KMS-11 (cell line): ENCODE results near the gene RASIP1.
A peak's percentile ranks its signal among the peaks of the same experiment; 100 is the strongest.

ENCODE experiments used
- H2AFZ ChIP-seq: fragments of 200-600 bp; sonication (generic); 2 replicates; pipeline ENCODE4 v1.6.1; 2016; ENCODE audit warnings: antibody characterized with exemption, mixed run types, low read depth
- H3K27ac ChIP-seq: fragments of 200-600 bp; sonication (generic); 2 replicates; pipeline ENCODE4 v1.6.1; 2016; ENCODE audit warnings: mild to moderate bottlenecking, mixed run types
- H3K27me3 ChIP-seq: fragments of 200-600 bp; sonication (generic); 2 replicates; pipeline ENCODE4 v1.6.1; 2017; ENCODE audit warnings: mild to moderate bottlenecking, low read depth, mixed run types, moderate library complexity; ENCODE audit not compliant: insufficient read depth
- H3K36me3 ChIP-seq: fragments of 200-600 bp; sonication (generic); 2 replicates; pipeline ENCODE4 v1.6.1; 2017; ENCODE audit warnings: mild to moderate bottlenecking, mixed run types; ENCODE audit not compliant: insufficient read depth
- H3K4me1 ChIP-seq: fragments of 200-600 bp; sonication (generic); 2 replicates; pipeline ENCODE4 v1.6.1; 2016; ENCODE audit warnings: mild to moderate bottlenecking, low read depth, mixed run types; ENCODE audit not compliant: poor library complexity, severe bottlenecking
- H3K4me2 ChIP-seq: fragments of 200-600 bp; sonication (generic); 2 replicates; pipeline ENCODE4 v1.7.0; 2016; ENCODE audit warnings: mild to moderate bottlenecking, mixed run types
- H3K4me3 ChIP-seq: fragments of 200-600 bp; sonication (generic); IDR thresholded peaks from 2 replicates; pipeline ENCODE4 v1.6.1; 2017; ENCODE audit warnings: low read depth, low read length, mixed read lengths; ENCODE audit not compliant: insufficient read depth
- H3K79me2 ChIP-seq: fragments of 200-600 bp; sonication (generic); 2 replicates; pipeline ENCODE4 v1.6.1; 2016; ENCODE audit warnings: low read depth, mixed run types; ENCODE audit not compliant: insufficient read depth
- H3K9ac ChIP-seq: fragments of 200-600 bp; sonication (generic); 2 replicates; pipeline ENCODE4 v1.6.1; 2016; ENCODE audit warnings: mild to moderate bottlenecking, mixed run types
- H4K20me1 ChIP-seq: fragments of 200-600 bp; sonication (generic); 2 replicates; pipeline ENCODE4 v1.6.1; 2016; ENCODE audit warnings: mild to moderate bottlenecking, mixed run types; ENCODE audit not compliant: insufficient read depth
- CTCF ChIP-seq: fragments of 200-600 bp; sonication (generic); conservative IDR thresholded peaks from 2 replicates; pipeline ENCODE4 v1.6.1; 2017; ENCODE audit warnings: low read depth, mild to moderate bottlenecking, antibody characterized with exemption, low read length, moderate library complexity, mixed read lengths

The RASIP1 gene

GRCh38 chr19:48713041-48713863 is 27.2 kb downstream of the RASIP1 start:
- H3K4me2 ChIP-seq, result peak overlapping the region; percentile 78
- no peak overlapping the region for H3K27ac ChIP-seq
- peak overlapping the region; percentile 92 for H2AFZ ChIP-seq
- no peaks in the 10 kb centered on the region for H3K79me2 ChIP-seq
- no peak for TF ChIP-seq CTCF
- H4K20me1 ChIP-seq, result no peaks in the 10 kb centered on the region
- no peak overlapping the region for H3K9ac ChIP-seq
- H3K4me1 ChIP-seq, result peaks cover 11% of the 10 kb centered on the region
- no peaks in the 10 kb centered on the region; the same call in 1 of the 2 replicates for H3K27me3 ChIP-seq
- H3K36me3 ChIP-seq, result no peaks in the 10 kb centered on the region
- no peak overlapping the region for H3K4me3 ChIP-seq

- no peaks in the 10 kb centered on the region for H3K79me2 ChIP-seq
- peaks cover 11% of the 10 kb centered on the region for H3K4me1 ChIP-seq
- no peak overlapping the region for H2AFZ ChIP-seq
- H3K27ac ChIP-seq, result no peak overlapping the region
- no peak for TF ChIP-seq CTCF
- no peaks in the 10 kb centered on the region for H3K36me3 ChIP-seq
- no peaks in the 10 kb centered on the region for H4K20me1 ChIP-seq
- no peak overlapping the region for H3K4me2 ChIP-seq
- H3K9ac ChIP-seq, result no peak overlapping the region
- no peaks in the 10 kb centered on the region; the same call in 1 of the 2 replicates for H3K27me3 ChIP-seq
- H3K4me3 ChIP-seq, result no peak overlapping the region
Observed at GRCh38 chr19:48711106-48711662, 29.2 kb downstream of the RASIP1 start.

GRCh38 chr19:48708471-48708870 is 31.9 kb downstream of the RASIP1 start:
- no peaks in the 10 kb centered on the region for H3K36me3 ChIP-seq
- peaks cover 6% of the 10 kb centered on the region for H3K4me1 ChIP-seq
- no peak overlapping the region for H3K9ac ChIP-seq
- no peak overlapping the region for H3K4me2 ChIP-seq
- H2AFZ ChIP-seq, result no peak overlapping the region
- H4K20me1 ChIP-seq, result no peaks in the 10 kb centered on the region
- peaks cover 12% of the 10 kb centered on the region; the same call in 1 of the 2 replicates for H3K27me3 ChIP-seq
- no peak overlapping the region for H3K27ac ChIP-seq
- no peak for TF ChIP-seq CTCF
- H3K79me2 ChIP-seq, result no peaks in the 10 kb centered on the region
- no peak overlapping the region for H3K4me3 ChIP-seq

GRCh38 chr19:48705431-48705830 is 35.0 kb downstream of the RASIP1 start:
- Histone ChIP-seq H3K4me1 (no peaks in the 10 kb centered on the region), H3K27ac (no peak overlapping the region), H3K27me3 (peaks cover 16% of the 10 kb centered on the region), H3K79me2 (no peaks in the 10 kb centered on the region), H2AFZ (no peak overlapping the region), H3K4me2 (no peak overlapping the region), H3K4me3 (no peak overlapping the region), H3K36me3 (no peaks in the 10 kb centered on the region), H3K9ac (no peak overlapping the region), H4K20me1 (no peaks in the 10 kb centered on the region)
- no peak for TF ChIP-seq CTCF
